Renal cortex interstitium (tissue), 11 donors: ENCODE results near the gene ALOXE3. TPM values are rescaled to one million over a fixed set of nuclear protein-coding genes. Genes with fewer than 3 reads are reported as not detected.
"Not testable (repeated sequence)": the region's sequence is repeated elsewhere in the genome, so short reads cannot be mapped to it uniquely, and the experiment has no call there.

Experiments
- DNase-seq, 11 donors: peaks; one replicate each; pipeline ENCODE4 v3.0.0-alpha.2; 2013; ENCODE audit warnings: low read depth in 9 of 11, low spot score in 4 of 11; ENCODE audit errors: extremely low read depth in 1 of 11
- polyA plus RNA-seq, 3 donors: library from polyadenylated mRNA; unstranded; fragments of 120-200 nt; gene quantifications; one replicate each; pipeline ENCODE4 v1.2.1, GENCODE V29; 2013; ENCODE audit not compliant: insufficient read length in 3 of 3

ALOXE3 gene
- polyA plus RNA-seq, 3 donors, result 0.08 TPM; not detected in 2

DNA sequence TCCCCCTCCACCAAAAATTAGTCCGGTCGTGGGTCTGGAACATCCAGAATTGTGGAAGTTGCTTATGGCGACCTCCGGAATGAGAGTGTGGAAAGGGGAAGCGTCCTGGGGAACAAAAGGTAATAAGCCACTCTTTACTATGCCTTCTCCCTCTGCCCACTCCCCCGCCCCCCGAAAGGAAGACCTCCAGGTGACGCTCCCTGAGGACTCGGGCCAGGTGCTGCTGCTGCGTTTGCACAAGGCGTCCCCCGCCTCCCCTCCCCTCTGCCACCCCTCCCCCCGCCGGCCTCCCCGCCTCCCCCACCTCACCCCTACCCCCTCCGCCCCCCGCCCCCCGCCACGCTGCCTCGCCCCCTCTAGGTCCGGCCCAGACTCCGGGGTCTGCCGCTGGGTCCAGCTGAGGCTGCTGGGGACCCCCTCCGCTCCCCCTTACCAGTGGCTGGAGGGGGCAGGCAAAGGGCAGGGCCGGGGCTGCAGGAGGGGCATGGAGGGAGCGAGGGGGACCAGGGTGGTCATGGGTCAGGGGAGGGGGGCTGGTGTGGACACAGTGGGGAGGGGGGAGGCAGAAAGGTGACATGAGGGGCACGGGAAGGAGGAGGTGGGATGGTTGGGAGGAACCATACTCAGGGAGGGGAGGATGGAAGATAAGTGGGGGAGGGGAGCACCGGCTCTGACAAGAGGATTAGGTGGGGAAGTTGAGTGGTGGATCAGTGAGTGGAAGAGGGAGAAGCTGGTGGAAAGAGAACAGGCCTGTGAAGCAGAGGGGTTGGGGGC, 54.4 kb downstream of the ALOXE3 start:
- no peak for DNase-seq

DNA sequence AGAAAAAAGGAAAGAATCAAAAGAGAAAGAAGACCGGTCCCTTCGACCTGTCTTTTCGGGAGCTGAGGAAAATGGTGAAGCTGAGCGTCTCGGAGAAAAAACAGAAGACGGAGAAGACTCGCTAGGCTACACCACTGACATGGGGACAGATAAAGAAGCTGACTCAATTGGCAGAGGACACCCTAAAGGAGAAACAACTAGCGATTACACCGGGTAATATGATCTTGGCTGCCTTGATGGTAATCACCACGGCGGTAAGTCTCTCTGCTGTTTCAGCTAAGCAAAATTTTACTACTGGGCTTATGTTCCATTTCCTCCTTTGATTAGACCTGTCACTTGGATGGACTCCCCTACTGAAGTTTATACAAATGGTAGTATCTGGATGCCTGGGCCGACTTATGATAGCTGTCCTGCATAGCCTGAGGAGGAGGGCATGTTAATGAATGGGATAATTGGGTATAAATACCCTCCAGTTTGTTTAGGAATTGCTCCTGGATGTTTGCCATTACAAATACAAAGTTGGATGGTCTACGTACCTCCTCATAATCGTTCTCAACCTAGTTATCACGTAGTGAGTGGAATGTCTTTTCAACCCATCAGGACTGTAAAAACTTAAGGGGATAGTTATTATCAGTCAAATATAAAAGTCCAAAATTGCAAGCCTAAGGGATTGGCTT, 55.4 kb downstream of the ALOXE3 start:
- no peak for DNase-seq

GRCh38 chr17:8062435-8062806, 55.9 kb downstream of the ALOXE3 start:
- DNase-seq, result no peak

GRCh38 chr17:8061851-8062250, 56.5 kb downstream of the ALOXE3 start:
- DNase-seq, result not testable (repeated sequence)

DNA sequence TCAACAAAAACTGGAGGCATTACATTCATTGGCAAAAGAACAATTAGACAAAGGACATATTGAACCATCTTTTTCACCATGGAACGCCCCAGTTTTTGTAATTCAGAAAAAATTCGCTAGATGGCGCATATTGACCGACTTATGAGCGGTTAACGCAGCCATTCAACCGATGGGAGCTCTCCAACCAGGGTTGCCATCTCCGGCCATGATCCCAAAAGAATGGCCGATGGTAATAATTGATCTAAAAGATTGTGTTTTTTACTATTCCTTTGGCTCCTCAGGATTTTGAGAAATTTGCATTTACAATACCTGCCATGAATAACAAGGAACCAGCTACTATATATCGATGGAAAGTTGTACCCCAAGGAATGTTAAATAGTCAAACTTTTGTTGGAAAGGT, 58.0 kb downstream of the ALOXE3 start:
- peak in 4 of 11 donors; percentile 62 to 75 (median 66) for DNase-seq

DNA sequence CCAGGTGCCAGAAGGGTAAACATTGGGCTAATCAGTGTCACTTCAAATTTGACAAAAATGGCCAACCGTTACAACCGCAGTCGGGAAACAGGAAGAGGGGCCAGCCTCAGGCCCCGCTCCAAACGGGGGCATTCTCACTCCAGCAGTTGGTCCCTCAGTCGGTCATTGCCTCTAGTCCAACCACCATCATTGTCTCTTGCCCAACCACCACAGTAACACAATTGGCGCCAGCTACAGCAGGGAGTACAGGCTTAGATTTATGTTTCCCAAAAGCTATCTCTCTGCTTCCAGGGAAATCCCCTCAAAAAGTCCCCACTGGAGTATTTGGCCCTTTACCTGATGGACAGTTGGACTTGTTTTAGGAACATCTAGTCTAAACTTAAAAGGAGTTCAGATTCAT, 59.2 kb downstream of the ALOXE3 start:
- DNase-seq, result no peak

GRCh38 chr17:8057691-8058114, 60.6 kb downstream of the ALOXE3 start:
- peak in 8 of 11 donors; percentile 58 to 79 (median 66) for DNase-seq

- no peak for DNase-seq
These were observed 61.2 kb downstream of the ALOXE3 start for GRCh38 chr17:8056976-8057625.

DNA sequence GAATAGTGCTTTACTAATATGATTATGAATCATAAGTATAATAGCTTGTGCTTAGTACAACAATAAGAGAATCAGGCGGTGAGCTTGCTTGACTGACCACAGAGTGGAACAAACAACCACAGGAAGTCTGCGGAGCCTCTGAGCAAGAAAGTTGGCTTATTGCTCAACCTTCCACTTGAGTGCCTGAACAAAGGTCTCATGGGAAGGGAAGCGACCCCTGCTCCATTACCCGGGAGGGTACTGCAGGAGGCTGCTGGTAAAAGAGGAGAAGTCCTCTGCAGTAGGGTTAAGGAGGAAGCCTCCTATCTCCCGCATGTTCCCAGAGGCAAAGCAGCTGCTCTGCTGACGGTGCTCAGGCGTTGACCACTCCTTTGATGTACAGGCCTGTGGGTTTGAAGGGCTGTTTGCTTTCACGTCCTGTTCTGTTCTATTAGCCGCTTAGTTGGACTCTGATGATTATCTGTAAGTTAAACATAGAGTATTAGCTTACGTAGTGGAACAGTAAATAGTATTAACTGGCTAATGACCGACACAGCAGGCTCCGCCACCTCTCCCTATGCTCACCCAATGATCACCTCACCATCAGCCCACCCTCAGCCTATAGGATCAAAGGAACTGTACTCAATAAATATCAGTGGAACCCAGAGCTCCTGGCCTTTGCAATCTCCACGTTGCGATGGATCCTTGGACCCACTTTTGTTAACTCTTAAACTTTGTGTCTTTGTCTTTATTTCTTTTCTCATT, 61.9 kb downstream of the ALOXE3 start:
- DNase-seq, result no peak

DNA sequence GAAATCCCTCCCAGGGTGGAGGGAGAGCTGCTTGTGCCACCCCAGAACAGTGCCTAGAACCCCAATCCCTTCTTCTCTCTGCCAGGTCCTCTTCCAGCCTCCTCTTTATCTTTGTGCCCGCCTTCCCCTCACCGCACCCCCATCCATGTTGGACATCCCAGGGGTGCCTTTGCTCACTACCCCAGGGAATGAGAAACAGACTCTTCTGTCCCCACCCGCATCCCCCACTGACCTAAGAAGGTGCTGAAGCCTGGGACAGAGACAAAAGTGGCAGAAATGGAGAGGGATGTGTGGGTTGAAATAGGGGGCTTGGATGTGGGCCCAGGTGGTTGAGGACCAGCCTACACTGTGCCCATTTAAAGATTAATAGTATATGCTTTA, 62.5 kb downstream of the ALOXE3 start:
- no peak for DNase-seq

GRCh38 chr17:8053600-8053999, 64.7 kb downstream of the ALOXE3 start:
- no peak for DNase-seq

- DNase-seq, result no peak
These were observed 65.8 kb downstream of the ALOXE3 start for GRCh38 chr17:8052256-8053252.

DNA sequence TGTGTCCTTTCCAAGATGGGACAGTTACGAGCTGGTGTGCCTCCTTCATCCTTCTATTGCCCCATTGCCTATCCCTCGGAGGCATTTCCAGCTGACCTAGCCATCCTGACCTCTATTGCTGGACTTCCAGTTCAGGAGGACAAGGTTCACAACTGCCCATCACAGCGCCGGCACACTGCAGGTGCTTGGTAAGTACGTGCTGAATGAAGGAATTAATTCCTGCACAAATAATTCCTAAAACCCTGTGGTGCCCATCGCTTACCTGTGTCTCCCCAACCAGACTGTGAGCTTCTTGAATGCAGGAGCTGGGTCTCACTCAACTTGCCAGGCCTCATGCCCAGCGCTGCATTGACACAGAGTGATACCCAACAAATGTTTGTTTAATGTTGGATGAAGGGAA, 66.5 kb downstream of the ALOXE3 start:
- no peak for DNase-seq

DNA sequence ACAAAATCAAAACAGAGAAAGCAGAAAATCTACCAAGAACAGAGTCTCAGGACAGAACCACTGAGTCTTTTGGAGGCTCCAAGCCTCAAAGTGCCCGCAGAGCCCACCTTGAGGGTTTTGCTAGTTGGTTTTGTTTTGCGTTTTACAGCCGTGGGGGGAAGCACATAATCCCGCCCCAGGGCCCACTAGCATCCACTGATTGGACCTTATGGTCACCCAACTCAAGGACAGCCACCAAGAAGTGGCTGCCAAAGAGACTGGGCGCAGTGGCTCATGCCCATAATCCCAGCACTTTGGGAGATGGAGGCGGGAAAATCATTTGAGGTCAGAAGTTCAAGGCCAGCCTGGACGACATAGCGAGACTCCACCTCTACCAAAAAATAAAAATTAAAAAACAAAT, 69.6 kb downstream of the ALOXE3 start:
- DNase-seq, result no peak

DNA sequence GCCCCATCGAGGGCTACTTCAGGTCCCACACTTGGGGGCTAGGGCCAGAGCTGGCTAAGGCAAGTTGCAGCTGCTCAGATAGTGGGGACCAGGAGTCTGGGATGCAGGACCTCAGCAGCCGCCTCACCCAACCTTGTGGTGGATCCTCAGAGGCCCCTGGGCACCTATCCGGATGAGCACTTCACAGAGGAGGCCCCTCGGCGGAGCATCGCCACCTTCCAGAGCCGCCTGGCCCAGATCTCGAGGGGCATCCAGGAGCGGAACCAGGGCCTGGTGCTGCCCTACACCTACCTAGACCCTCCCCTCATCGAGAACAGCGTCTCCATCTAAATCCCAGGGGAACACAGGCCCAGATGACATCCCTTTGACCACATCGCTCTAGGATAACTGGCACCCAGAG, 70.1 kb downstream of the ALOXE3 start:
- no peak for DNase-seq

DNA sequence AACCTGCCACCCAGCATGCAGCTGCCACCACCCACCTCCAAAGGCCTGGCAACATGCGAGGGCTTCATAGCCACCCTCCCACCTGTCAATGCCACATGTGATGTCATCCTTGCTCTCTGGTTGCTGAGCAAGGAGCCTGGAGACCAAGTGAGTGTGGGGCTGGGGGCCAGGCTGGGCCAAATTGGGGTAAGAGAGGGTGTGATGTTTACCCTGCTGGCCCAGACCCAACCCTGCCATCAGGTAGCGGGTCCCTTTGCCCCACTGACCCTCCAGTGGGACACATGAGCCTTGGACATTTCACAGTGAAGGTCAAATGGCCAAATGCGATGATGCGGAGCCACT, 70.6 kb downstream of the ALOXE3 start:
- DNase-seq, result no peak

DNA sequence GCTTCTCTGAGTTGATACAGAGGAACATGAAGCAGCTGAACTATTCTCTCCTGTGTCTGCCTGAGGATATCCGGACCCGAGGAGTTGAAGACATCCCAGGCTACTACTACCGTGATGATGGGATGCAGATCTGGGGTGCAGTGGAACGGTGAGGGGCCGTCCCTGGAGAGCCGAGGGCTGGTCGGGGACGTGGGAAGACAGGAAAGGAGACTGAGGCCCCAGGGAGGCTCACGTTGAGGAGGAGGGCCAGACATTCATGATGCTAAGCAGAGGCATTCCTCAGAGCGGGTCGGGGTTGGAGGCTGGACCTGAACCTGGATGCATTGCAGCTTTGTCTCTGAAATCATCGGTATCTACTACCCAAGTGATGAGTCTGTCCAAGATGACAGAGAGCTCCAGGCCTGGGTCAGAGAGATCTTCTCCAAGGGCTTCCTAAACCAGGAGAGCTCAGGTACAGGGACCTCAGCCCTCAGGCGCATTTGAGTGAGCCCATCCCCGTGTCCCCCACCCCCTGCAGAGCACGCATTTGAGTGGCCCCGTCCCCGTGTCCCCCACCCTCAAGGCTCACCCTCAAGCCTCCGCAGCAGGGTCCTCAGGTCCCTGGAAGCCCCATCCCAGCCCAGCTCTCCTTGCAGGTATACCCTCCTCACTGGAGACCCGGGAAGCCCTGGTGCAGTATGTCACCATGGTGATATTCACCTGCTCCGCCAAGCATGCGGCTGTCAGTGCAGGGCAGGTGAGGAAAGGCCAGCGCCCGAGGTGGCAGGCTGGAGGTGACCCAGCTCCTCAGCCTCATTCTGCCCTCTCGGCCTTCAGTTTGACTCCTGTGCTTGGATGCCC, 71.2 kb downstream of the ALOXE3 start:
- no peak for DNase-seq
